ENCODE data around the gene POGLUT3. TPM values are rescaled to one million over a fixed set of nuclear protein-coding genes. Genes with fewer than 3 reads are reported as not detected.
A peak's percentile ranks its signal among the peaks of the same experiment; 100 is the strongest.

Gene POGLUT3
- total and polyA plus RNA-seq, 12 donors, result 5.9 to 17.9 (median 10.5) TPM

- TF ChIP-seq, protein P1, sequence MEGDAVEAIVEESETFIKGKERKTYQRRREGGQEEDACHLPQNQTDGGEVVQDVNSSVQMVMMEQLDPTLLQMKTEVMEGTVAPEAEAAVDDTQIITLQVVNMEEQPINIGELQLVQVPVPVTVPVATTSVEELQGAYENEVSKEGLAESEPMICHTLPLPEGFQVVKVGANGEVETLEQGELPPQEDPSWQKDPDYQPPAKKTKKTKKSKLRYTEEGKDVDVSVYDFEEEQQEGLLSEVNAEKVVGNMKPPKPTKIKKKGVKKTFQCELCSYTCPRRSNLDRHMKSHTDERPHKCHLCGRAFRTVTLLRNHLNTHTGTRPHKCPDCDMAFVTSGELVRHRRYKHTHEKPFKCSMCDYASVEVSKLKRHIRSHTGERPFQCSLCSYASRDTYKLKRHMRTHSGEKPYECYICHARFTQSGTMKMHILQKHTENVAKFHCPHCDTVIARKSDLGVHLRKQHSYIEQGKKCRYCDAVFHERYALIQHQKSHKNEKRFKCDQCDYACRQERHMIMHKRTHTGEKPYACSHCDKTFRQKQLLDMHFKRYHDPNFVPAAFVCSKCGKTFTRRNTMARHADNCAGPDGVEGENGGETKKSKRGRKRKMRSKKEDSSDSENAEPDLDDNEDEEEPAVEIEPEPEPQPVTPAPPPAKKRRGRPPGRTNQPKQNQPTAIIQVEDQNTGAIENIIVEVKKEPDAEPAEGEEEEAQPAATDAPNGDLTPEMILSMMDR (IDR thresholded peaks at IDR 0.05), result no peak
- Histone ChIP-seq H3K36me3 (no peaks in the 10 kb centered on the region), H3K27ac (peak within 1 kb of the TSS; percentile 94 to 99 (median 98)), H3K4me1 (peaks cover 0 to 22% (median 8%) of the 10 kb centered on the region in 9 donors), H3K9me3 (no peaks in the 10 kb centered on the region), H3K4me3 (peak within 1 kb of the TSS; percentile 51 to 74 (median 66)), H3K27me3 (no peaks in the 10 kb centered on the region)
- intact Hi-C loops (cut with DNase I), result loop anchor here in 6 of 10 donors (1.0 to 10.0 kb wide), 10 partner anchors 30 to 342 kb away; partner anchors contain the start of genes ATM (in 2 of the 6), NPAT (in 2 of the 6), ACAT1 (in 1 of the 6) and DDX10 (in 1 of the 6)
- peak; percentile 99 to 100 (median 100) for ATAC-seq
- peak; percentile 94 to 97 for DNase-seq
- WGBS, 2 donors, result 0% methylated on average over 34 to 35 of the region's 35 CpGs
These were observed 30.9 kb downstream of the POGLUT3 start, which contains the start of gene C11orf65 for GRCh38 chr11:108467091-108467823. Gene C11orf65, minus strand, starts transcription at chr11:108467529. Its CDS starts 5,970 bp downstream, at chr11:108461559.

- TF ChIP-seq, protein P1 (IDR thresholded peaks at IDR 0.05), result no peak
- Histone ChIP-seq H3K27me3 (no peaks in the 10 kb centered on the region), H3K36me3 (no peaks in the 10 kb centered on the region), H3K4me3 (peak overlapping the region; percentile 51 to 74 (median 66)), H3K27ac (peak overlapping the region; percentile 94 to 99 (median 98)), H3K4me1 (peaks cover 0 to 22% (median 8%) of the 10 kb centered on the region in 9 donors), H3K9me3 (no peaks in the 10 kb centered on the region)
- WGBS, 2 donors, result 59% methylated on average over 7 of the region's 7 CpGs
- ATAC-seq, result no peak
- intact Hi-C loops (cut with DNase I), result loop anchor here in 6 of 10 donors (2.0 to 10.0 kb wide), 8 partner anchors 30 to 342 kb away; partner anchors contain the start of genes ATM (in 2 of the 6), NPAT (in 2 of the 6), ACAT1 (in 1 of the 6) and DDX10 (in 1 of the 6)
- no peak for DNase-seq
These were observed 31.8 kb downstream of the POGLUT3 start for GRCh38 chr11:108466405-108466804.

GRCh38 chr11:108453207-108453835, 44.9 kb downstream of the POGLUT3 start:
- H3K27ac ChIP-seq, result no peak overlapping the region
- WGBS, 2 donors, result 95 to 96% methylated on average over 2 of the region's 2 CpGs

More at GRCh38 chr11:108453207-108453835, 44.9 kb downstream of the POGLUT3 start:
- no peaks in the 10 kb centered on the region for H3K27me3 ChIP-seq
- no peak for DNase-seq
- peaks cover 0 to 36% (median 11%) of the 10 kb centered on the region in 11 donors for H3K9me3 ChIP-seq
- ATAC-seq, result no peak
- H3K4me3 ChIP-seq, result no peak overlapping the region
- no peaks in the 10 kb centered on the region for H3K36me3 ChIP-seq
- intact Hi-C loops (cut with DNase I), result no loop called here
- TF ChIP-seq, protein P1 (IDR thresholded peaks at IDR 0.05), result no peak
- H3K4me1 ChIP-seq, result no peaks in the 10 kb centered on the region

Other genes with a start within 250 kb of the POGLUT3 start
- gene C11orf65, start 30.9 kb downstream of the POGLUT3 start, total RNA-seq, result 1 to 10 TPM in 6 of 10 donors, under 1 TPM in 3, not detected in 1; 0.39 to 1.6 (median 1.1) TPM
- under 1 TPM; 0.16 to 0.29 TPM for gene C11orf65, start 30.9 kb downstream of the POGLUT3 start, polyA plus RNA-seq
- 1 to 10 TPM in 8 of 10 donors, under 1 TPM in 2; 0.77 to 8.4 (median 1.6) TPM for gene EXPH5, start 95.4 kb upstream of the POGLUT3 start, total RNA-seq
- gene EXPH5, start 95.4 kb upstream of the POGLUT3 start, polyA plus RNA-seq, result under 1 TPM; 0.10 to 0.51 TPM
- 10 to 100 TPM in 9 of 10 donors, 1 to 10 TPM in 1; 9.3 to 15.3 (median 11.5) TPM for gene DDX10, start 166.7 kb upstream of the POGLUT3 start, total RNA-seq
- 10 to 100 TPM; 11.4 to 13.6 TPM for gene DDX10, start 166.7 kb upstream of the POGLUT3 start, polyA plus RNA-seq

Data from heart right ventricle (tissue), 16 donors.